GM12878 (cell line): ENCODE data around the gene SHC4.

Experiments used
- BACH1 ChIP-seq: fragments of 450-650 bp; IDR thresholded peaks from 2 replicates; pipeline ENCODE4 v1.6.1; 2017; ENCODE audit warnings: mild to moderate bottlenecking, borderline replicate concordance
- EP300 ChIP-seq, 2 experiments: fragments of 150-350 bp in 1 of 2; IDR thresholded peaks; 2 replicates each; pipeline ENCODE4 v1.6.1; 2011 to 2012; ENCODE audit warnings: low read depth in 2 of 2, low read length in 2 of 2, borderline replicate concordance in 1 of 2, improper control_type of control experiment in 1 of 2, inconsistent platforms in 1 of 2; ENCODE audit not compliant: control insufficient read depth in 1 of 2
- FOS ChIP-seq: IDR thresholded peaks from 3 replicates; pipeline ENCODE4 v1.6.1; 2011; ENCODE audit warnings: borderline replicate concordance; ENCODE audit not compliant: insufficient read length; ENCODE audit errors: extremely low read depth
- GATAD2B ChIP-seq: fragments of 450-650 bp; conservative IDR thresholded peaks from 2 replicates; pipeline ENCODE4 v1.6.1; 2017; ENCODE audit warnings: low read depth, mild to moderate bottlenecking, moderate library complexity
- POLR2AphosphoS2 ChIP-seq: IDR thresholded peaks from 2 replicates; pipeline ENCODE4 v1.6.1; 2011; ENCODE audit warnings: low read depth, mild to moderate bottlenecking, low read length, improper control_type of control experiment, moderate library complexity
- RFX5 ChIP-seq: IDR thresholded peaks from 2 replicates; pipeline ENCODE4 v1.6.1; 2011; ENCODE audit warnings: low read depth, low read length, improper control_type of control experiment
- TAF1 ChIP-seq: IDR thresholded peaks from 2 replicates; pipeline ENCODE4 v1.6.1; 2011; ENCODE audit warnings: mild to moderate bottlenecking, low read depth, low read length, borderline replicate concordance
- ZNF207 ChIP-seq: fragments of 450-650 bp; IDR thresholded peaks from 2 replicates; pipeline ENCODE4 v1.6.1; 2014; ENCODE audit warnings: antibody characterized with exemption, mild to moderate bottlenecking, borderline replicate concordance
- TF ChIP-seq, protein P1 (sequence below), 3 experiments: IDR thresholded peaks in 2 of 3; conservative IDR thresholded peaks in 1 of 3; 2 replicates each; pipeline ENCODE4 v1.5.1; 2011; ENCODE audit warnings: low read depth in 3 of 3, low read length in 3 of 3, mild to moderate bottlenecking in 3 of 3, control low read depth in 2 of 3, moderate library complexity in 2 of 3, inconsistent platforms in 1 of 3, mixed read lengths in 1 of 3; ENCODE audit not compliant: control insufficient read depth in 2 of 3, insufficient read depth in 1 of 3; ENCODE audit errors: extremely low read depth in 1 of 3
- TF ChIP-seq, protein P2 (sequence below): IDR thresholded peaks from 2 replicates; pipeline ENCODE4 v1.6.1; 2011; ENCODE audit warnings: mild to moderate bottlenecking, low read depth, low read length, moderate library complexity; ENCODE audit not compliant: insufficient replicate concordance
- TF ChIP-seq, protein P3 (sequence below): IDR thresholded peaks from 2 replicates; pipeline ENCODE4 v1.6.1; 2012; ENCODE audit warnings: low read depth, low read length, improper control_type of control experiment
- TF ChIP-seq, protein P4 (sequence below): fragments of 450-650 bp; conservative IDR thresholded peaks from 2 replicates; pipeline ENCODE4 v1.6.1; 2017; ENCODE audit warnings: mild to moderate bottlenecking, moderate library complexity

- TF ChIP-seq TAF1 = no peak
- TF ChIP-seq, protein P1, sequence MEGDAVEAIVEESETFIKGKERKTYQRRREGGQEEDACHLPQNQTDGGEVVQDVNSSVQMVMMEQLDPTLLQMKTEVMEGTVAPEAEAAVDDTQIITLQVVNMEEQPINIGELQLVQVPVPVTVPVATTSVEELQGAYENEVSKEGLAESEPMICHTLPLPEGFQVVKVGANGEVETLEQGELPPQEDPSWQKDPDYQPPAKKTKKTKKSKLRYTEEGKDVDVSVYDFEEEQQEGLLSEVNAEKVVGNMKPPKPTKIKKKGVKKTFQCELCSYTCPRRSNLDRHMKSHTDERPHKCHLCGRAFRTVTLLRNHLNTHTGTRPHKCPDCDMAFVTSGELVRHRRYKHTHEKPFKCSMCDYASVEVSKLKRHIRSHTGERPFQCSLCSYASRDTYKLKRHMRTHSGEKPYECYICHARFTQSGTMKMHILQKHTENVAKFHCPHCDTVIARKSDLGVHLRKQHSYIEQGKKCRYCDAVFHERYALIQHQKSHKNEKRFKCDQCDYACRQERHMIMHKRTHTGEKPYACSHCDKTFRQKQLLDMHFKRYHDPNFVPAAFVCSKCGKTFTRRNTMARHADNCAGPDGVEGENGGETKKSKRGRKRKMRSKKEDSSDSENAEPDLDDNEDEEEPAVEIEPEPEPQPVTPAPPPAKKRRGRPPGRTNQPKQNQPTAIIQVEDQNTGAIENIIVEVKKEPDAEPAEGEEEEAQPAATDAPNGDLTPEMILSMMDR (IDR thresholded peaks at IDR 0.05 in 2 of 3, conservative IDR thresholded peaks at IDR 0.05 in 1 of 3; ENCODE audit: control insufficient read depth in 2 of 3, extremely low read depth in 1 of 3, insufficient read depth in 1 of 3, low read depth in 3 of 3, low read length in 3 of 3) = no peak
- no peak for TF ChIP-seq GATAD2B
- TF ChIP-seq, protein P2, sequence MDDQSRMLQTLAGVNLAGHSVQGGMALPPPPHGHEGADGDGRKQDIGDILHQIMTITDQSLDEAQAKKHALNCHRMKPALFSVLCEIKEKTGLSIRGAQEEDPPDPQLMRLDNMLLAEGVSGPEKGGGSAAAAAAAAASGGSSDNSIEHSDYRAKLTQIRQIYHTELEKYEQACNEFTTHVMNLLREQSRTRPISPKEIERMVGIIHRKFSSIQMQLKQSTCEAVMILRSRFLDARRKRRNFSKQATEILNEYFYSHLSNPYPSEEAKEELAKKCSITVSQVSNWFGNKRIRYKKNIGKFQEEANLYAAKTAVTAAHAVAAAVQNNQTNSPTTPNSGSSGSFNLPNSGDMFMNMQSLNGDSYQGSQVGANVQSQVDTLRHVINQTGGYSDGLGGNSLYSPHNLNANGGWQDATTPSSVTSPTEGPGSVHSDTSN = no peak
- TF ChIP-seq, protein P3, sequence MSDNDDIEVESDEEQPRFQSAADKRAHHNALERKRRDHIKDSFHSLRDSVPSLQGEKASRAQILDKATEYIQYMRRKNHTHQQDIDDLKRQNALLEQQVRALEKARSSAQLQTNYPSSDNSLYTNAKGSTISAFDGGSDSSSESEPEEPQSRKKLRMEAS = no peak
- no peak for TF ChIP-seq RFX5
- TF ChIP-seq BACH1 = no peak
- TF ChIP-seq ZNF207 = no peak
- TF ChIP-seq, protein P4, sequence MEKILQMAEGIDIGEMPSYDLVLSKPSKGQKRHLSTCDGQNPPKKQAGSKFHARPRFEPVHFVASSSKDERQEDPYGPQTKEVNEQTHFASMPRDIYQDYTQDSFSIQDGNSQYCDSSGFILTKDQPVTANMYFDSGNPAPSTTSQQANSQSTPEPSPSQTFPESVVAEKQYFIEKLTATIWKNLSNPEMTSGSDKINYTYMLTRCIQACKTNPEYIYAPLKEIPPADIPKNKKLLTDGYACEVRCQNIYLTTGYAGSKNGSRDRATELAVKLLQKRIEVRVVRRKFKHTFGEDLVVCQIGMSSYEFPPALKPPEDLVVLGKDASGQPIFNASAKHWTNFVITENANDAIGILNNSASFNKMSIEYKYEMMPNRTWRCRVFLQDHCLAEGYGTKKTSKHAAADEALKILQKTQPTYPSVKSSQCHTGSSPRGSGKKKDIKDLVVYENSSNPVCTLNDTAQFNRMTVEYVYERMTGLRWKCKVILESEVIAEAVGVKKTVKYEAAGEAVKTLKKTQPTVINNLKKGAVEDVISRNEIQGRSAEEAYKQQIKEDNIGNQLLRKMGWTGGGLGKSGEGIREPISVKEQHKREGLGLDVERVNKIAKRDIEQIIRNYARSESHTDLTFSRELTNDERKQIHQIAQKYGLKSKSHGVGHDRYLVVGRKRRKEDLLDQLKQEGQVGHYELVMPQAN = no peak
- no peak for TF ChIP-seq EP300 (IDR thresholded peaks at IDR 0.05; ENCODE audit: borderline replicate concordance in 1 of 2, control insufficient read depth in 1 of 2, low read depth in 2 of 2, low read length in 2 of 2)
- no peak for TF ChIP-seq POLR2AphosphoS2
- no peak for TF ChIP-seq FOS
Measured at GRCh38 chr15:48954538-48954937, 9.2 kb downstream of the SHC4 start.
